DMS114 treated with DMSO at 0.1 percent for 48 hours (cell line): Measurements from ENCODE around the gene GBF1.

ENCODE experiments used
- DNase-seq: peaks from one replicate; lab custom pipeline; 2025; ENCODE audit not compliant: unreplicated experiment; lab: John Stamatoyannopoulos, UW

GBF1 gene

DNA sequence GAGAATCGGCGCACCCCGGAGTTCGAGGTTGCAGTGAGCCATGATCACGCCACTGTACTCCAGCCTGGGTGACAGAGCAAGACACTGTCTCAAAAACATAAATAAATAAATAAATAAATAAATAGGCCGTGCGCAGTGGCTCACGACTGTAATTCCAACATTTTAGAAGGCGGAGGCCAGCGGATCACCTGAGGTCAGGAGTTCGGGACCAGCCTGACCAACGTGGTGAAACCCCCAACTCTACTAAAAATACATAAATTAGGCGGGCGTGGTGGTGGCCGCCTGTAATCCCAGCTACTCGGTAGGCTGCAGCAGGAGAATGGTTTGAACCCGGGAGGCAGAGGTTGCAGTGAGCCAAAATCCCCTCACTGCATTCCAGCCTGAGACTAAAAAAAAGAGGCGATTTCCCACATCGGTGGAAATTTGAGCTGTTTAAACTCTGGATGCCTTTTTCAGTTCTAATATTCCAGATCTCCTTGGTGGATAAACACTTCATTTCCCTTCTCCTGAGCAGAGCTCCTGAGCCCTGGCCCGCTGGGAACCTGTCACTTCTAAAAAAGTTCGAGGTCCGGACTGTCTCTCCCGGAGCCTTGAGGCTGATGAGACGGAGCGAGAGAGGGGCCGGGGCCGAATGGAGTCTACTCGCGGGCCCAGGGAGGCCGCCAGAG, 148.2 kb downstream of the GBF1 start:
- no peak for DNase-seq

DNA sequence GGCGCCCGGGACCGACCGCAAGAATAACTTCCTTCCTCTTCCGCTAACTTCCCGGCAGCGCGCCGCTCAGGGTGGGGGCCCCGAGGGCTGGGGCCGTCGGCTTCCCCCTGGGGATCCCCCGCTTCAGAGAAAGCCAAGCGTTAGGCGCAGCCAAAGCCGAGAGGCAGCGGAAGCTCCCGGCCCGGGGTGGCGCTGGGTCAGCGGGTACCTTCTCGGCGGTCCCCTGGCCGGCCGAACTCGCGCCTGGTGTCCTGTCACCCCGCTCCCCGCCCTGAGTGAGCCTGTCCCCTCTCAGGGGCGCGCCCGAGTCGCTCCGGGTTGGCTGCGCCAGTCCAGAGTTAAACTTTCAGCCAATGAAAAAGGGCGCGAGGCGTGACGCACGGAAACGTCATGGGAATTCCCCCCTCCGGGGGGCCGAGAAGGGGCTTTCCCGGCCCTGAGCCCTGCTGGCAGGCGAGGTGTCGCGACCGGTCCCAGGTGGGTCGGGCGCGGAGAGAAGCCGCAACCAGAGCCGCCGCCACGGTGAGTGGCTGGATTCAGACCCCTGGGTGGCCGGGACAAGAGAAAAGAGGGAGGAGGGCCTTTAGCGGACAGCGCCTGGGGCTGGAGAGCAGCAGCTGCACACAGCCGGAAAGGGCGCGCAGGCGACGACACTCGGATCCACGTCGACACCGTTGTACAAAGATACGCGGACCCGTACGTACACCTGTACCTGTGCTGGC, 148.9 kb downstream of the GBF1 start:
- peak; percentile 81 for DNase-seq

DNA sequence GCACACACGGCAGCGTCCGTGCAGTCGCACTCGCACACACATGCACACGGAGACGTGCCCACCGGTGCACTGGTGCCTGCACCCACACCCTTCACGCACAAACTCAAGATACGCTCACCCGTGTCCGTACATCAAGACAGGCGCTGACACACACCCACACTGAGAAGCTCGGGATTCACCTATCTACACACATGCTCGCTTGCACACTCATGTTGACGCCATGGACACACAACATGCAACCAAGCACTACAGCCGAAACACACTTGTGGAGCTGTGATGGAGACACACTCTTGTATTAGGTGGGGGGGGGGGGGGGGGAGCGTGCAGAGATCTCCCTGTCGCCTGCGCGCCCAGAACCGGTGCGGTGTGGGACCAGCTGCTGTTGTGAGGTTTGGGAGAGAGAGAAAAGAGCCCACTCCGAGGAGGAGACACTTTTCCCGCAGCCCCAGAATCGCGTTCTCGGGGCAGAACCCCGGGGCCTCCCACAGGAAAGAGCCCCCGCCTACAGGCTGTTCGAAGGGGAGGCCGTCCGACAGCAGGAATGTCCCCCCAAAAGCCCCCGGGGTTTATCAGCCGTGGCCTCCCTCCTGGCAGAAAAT, 149.6 kb downstream of the GBF1 start:
- peak; percentile 51 for DNase-seq

DNA sequence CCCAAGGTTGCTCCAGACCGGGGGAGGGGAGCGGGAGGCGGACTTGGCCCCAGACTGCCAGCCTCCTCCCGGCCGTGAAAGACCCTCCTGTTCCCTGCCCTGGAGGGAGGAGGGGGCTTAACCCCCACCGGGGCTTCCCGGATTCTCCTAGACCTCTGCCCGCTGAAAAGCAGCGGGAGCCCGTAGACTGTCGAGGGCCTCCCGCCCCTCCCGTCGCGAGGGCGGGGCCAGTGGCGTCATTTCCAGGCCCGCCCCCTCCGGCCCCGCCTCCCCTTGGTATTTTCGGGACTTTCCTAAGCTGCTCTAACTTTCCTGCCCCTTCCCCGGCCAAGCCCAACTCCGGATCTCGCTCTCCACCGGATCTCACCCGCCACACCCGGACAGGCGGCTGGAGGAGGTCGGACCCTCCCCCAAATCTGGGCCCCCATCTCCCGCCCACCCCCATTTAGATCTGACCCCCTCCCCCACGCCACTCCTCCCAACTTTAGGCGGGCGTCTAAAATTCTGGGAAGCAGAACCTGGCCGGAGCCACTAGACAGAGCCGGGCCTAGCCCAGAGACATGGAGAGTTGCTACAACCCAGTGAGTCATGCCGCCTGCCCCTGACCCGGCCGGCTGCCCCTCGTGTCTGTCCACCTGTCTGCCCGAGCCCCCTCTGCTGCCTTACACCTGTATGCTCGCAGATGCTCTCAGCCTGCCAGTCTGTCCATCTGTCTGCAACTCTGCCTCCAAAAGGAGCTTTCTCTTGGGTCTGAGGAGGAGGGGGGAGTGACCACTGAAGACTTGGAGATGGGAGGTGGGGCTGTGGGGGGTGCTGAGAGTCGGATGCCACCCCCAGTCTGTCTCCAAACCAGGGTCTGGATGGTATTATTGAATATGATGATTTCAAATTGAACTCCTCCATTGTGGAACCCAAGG, 150.3 kb downstream of the GBF1 start, which contains the start of gene NFKB2:
Gene NFKB2 (plus strand): TSS at position 306 of the 917 bp plus-strand sequence. CDS start 255 bp downstream, at position 561.
- peak; percentile 68 for DNase-seq

DNA sequence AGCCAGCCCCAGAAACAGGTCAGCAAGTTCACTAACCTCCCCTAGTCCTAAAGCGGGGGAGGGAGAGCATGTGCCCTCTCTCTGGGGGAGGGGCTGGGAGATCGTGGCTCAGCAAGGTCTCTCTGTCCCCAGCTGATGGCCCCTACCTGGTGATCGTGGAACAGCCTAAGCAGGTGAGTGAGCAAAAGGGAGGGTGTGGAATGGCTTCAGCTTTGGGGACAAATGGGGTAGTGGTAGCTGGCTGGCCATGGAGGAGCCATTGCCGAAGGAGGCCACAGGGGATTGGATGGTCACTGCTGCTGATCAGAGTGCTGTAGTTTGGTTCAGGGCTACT, 151.0 kb downstream of the GBF1 start:
- DNase-seq, result no peak

DNA sequence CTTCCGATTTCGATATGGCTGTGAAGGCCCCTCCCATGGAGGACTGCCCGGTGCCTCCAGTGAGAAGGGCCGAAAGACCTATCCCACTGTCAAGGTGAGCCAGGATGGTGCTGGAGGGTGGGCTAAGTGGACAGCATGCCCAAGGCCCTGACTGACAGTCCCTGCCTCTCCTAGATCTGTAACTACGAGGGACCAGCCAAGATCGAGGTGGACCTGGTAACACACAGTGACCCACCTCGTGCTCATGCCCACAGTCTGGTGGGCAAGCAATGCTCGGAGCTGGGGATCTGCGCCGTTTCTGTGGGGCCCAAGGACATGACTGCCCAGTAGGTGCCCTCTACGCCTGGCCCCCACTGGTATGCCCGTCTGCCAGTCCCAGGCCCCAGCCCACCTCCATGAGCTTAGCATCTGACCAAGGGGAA, 151.4 kb downstream of the GBF1 start:
- DNase-seq, result no peak

DNA sequence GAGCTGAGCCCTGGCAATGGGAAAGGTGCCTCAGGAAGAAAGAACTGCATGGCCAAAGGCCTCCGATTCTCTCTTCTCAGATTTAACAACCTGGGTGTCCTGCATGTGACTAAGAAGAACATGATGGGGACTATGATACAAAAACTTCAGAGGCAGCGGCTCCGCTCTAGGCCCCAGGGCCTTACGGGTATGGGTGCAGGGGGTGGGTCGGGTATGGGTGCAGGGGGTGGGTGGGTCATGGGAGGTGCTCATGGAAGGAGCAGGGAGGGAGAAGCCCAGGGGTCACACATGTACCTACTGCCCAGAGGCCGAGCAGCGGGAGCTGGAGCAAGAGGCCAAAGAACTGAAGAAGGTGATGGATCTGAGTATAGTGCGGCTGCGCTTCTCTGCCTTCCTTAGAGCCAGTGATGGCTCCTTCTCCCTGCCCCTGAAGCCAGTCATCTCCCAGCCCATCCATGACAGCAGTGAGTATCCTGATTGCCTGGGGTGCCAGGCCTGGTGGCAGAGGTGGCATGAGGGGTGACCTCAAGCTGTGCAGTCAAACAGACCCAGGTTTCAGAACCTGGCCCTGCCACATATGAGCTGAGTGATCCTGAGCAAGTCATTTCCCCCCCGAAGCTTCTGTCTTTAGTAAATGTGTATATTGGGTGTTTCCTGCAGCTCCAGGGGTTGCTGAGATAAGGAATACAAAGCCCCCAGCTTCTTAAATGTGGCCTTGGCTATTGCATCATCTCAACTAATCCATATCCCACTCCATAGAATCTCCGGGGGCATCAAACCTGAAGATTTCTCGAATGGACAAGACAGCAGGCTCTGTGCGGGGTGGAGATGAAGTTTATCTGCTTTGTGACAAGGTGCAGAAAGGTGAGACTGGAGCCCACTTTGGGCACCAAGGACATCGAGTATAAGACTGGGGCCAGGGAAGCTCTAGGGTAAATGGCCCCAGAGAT, 152.2 kb downstream of the GBF1 start:
- DNase-seq, result no peak

DNA sequence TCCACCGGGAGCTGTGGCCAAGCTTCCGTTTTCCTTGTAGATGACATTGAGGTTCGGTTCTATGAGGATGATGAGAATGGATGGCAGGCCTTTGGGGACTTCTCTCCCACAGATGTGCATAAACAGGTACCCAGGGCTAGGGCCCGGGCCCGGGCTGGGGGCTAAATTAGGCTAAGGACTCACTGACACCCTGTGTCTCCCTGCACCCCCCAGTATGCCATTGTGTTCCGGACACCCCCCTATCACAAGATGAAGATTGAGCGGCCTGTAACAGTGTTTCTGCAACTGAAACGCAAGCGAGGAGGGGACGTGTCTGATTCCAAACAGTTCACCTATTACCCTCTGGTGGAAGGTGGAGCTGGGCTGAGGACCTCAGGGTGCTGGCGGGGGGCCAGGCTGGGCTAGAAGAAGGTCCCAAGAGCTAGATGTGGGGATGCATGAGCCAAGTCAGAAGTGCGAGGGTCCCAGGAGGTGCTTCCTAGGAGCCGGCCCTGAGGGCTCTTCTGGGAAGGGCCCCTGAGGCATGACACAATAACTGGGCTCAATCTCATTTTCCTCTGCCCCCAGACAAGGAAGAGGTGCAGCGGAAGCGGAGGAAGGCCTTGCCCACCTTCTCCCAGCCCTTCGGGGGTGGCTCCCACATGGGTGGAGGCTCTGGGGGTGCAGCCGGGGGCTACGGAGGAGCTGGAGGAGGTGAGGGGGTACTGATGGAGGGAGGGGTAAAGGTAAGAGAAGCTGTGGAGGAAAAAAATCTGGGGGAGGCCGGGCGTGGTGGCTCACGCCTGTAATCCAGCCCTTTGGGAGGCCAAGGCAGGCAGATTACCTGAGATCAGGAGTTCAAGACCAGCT, 153.1 kb downstream of the GBF1 start:
- DNase-seq, result no peak

DNA sequence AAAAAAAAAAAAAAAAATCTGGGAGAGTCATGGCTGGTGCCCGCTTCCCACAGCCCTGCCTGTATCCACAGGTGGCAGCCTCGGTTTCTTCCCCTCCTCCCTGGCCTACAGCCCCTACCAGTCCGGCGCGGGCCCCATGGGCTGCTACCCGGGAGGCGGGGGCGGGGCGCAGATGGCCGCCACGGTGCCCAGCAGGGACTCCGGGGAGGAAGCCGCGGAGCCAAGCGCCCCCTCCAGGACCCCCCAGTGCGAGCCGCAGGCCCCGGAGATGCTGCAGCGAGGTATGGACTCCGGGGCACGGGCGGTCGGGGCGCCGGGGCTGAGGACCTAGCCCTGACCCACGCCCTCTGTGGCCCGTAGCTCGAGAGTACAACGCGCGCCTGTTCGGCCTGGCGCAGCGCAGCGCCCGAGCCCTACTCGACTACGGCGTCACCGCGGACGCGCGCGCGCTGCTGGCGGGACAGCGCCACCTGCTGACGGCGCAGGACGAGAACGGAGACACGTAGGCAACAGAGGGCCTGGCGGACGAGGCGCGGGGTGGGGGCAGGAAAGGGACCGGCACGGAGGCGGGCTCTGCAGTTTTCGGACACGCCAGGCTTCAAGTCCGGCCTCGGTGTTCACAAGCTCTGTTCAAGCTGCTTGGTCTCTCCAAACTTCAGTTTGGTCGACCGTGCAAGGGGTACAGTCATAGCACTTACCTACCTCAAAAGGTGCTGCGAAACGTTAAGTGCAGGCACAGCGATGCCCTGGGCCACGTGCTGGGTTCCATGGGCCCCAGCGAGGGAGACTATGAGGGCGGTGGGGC, 154.1 kb downstream of the GBF1 start:
- DNase-seq, result peak; percentile 55

DNA sequence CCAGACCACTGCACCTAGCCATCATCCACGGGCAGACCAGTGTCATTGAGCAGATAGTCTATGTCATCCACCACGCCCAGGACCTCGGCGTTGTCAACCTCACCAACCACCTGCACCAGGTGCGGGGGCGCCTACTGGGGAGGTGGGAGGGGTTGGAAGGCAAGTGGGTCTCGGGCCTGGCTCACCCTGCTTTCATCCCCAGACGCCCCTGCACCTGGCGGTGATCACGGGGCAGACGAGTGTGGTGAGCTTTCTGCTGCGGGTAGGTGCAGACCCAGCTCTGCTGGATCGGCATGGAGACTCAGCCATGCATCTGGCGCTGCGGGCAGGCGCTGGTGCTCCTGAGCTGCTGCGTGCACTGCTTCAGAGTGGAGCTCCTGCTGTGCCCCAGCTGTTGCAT, 154.7 kb downstream of the GBF1 start:
- no peak for DNase-seq

DNA sequence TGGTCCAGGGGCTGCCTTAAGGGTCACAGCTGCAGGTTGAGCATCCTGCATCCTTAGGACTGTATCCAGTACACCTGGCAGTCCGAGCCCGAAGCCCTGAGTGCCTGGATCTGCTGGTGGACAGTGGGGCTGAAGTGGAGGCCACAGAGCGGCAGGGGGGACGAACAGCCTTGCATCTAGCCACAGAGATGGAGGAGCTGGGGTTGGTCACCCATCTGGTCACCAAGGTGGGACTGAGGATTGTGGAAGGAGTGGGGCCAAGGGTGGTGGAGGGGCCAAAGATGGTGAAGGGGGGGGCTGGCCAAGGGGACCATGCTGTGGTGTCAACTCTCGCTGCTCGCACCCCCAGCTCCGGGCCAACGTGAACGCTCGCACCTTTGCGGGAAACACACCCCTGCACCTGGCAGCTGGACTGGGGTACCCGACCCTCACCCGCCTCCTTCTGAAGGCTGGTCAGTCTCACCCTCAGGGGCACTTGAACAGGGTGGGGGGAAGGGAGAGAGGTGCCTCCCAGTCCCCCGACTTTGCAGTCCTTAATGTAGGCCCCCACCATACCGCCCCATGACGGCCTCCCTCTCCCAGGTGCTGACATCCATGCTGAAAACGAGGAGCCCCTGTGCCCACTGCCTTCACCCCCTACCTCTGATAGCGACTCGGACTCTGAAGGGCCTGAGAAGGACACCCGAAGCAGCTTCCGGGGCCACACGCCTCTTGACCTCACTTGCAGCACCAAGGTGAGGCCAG, 155.4 kb downstream of the GBF1 start:
- DNase-seq, result no peak

DNA sequence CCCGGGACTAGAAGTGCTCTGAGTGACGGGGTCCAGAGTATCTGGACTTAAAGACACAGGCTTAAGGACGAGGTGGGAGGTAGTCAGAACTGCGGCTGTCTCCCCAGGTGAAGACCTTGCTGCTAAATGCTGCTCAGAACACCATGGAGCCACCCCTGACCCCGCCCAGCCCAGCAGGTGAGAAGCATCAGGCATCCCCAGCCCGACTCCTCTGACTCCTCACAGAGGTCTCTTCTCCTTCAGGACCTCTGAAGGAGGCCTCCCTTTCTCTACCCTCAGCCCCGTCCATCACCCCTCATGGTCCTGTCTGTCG, 156.0 kb downstream of the GBF1 start:
- DNase-seq, result no peak

DNA sequence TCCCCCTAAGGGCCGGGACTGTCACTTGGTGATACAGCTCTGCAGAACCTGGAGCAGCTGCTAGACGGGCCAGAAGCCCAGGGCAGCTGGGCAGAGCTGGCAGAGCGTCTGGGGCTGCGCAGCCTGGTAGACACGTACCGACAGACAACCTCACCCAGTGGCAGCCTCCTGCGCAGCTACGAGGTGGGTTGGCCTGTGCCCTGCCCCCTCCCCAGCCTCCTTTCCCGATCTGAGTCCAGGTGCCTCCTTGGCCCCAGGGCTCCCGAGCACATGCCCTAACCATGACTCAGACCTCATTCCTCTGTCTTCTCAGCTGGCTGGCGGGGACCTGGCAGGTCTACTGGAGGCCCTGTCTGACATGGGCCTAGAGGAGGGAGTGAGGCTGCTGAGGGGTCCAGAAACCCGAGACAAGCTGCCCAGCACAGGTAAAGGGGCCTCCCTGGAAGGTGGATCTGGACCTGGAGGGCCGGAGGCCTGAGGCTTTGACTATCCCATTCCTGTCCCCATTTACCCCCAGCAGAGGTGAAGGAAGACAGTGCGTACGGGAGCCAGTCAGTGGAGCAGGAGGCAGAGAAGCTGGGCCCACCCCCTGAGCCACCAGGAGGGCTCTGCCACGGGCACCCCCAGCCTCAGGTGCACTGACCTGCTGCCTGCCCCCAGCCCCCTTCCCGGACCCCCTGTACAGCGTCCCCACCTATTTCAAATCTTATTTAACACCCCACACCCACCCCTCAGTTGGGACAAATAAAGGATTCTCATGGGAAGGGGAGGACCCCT, 156.6 kb downstream of the GBF1 start:
- no peak for DNase-seq

DNA sequence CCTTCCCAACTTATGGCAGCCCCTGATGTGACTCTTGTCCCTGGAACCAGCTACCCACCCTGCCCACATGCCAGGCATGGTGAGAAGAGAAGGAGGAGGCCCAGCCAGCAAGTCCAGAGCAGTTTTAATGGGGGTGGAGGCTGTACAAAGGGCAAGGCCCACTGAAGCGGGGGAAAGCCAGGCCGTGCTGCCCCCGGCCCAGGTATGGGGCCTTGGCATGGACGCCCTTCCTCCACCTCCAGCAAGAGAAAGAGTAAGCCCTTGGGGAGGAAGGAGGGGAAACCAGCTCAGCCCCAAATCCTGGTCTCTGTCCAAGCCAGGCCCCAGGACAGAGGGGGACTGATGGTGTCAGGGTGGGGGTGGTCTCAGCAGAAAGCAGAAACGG, 157.2 kb downstream of the GBF1 start:
- DNase-seq, result no peak

DNA sequence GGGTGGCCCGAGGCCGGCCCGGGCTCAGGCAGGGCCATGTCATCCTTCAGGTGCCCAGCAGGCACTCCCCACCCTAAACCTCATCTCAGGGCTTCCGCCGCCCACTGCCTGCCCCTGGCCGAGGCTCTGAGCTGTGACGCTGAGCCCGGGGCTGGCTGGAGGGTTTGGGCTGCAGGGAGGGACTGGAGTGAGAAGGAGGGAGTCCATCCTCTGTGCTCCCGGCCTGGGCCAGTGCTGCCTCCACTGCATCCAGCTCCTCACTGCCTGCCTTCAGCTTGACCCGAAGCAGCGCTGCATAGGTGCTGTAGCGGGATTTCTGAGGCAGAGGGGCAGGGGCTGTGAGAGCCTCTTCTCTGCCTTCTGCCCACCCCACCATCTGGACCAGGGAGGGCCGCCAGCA, 157.8 kb downstream of the GBF1 start:
- no peak for DNase-seq

DNA sequence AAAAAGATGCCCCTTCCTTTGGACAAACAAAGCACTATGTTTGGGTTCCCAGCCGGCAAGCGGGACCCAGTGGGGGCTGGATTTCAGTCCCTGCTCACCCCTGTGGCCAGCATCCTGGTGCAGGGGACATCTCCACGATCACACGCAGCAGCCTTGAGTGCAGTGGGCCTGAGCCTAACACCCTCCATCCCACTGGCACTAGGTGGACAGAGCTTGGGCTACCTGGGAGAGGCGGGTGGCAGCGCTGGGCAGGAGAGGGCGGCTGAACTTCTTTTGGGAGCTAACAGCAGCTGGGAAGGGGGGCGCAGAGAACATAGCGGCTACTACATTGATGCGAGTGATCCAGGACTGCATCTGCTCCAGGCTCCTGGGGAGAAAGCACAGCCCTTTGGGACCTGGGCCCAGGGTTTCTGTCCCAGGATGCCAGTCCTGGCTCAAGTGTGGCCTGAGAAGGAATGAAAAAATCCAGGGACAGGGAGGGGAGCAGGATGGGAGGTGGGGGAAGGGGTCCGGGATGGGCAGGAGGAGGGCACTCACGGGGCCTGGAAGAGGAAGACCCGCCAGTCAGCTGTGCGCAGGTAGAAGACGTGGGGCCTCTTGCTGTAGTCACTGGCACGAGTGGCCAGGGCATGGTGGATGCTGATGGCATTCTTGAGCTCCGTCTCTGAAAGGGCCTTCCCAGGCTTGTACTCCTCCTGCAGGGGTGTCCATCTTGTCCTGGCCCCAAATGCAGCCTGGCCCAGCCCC, 159.2 kb downstream of the GBF1 start:
- DNase-seq, result no peak
